KOPT-K1 (cell line): ENCODE results near the gene BCLAF1.
"Not testable (repeated sequence)": the region's sequence is repeated elsewhere in the genome, so short reads cannot be mapped to it uniquely, and the experiment has no call there.

ENCODE experiments used
- H3K27ac ChIP-seq: fragments of 200-600 bp; sonication (generic); 2 replicates; pipeline ENCODE4 v1.5.1; 2016; ENCODE audit warnings: antibody characterized with exemption, mild to moderate bottlenecking, low read depth, low read length; ENCODE audit not compliant: poor library complexity, severe bottlenecking
- H3K36me3 ChIP-seq: fragments of 200-600 bp; sonication (generic); 2 replicates; pipeline ENCODE4 v1.5.1; 2017; ENCODE audit warnings: antibody characterized with exemption, mild to moderate bottlenecking, low read length, moderate library complexity; ENCODE audit not compliant: insufficient read depth
- H3K9me3 ChIP-seq: fragments of 200-600 bp; sonication (generic); 2 replicates; pipeline ENCODE4 v1.5.1; 2017; ENCODE audit warnings: antibody characterized with exemption, low read length, mild to moderate bottlenecking; ENCODE audit not compliant: insufficient read depth, poor library complexity, severe bottlenecking

Gene BCLAF1

GRCh38 chr6:136319732-136320131 lies 30.1 kb upstream of the BCLAF1 start:
- no peaks in the 10 kb centered on the region for H3K36me3 ChIP-seq
- H3K27ac ChIP-seq: no peak overlapping the region
- no peaks in the 10 kb centered on the region for H3K9me3 ChIP-seq

DNA sequence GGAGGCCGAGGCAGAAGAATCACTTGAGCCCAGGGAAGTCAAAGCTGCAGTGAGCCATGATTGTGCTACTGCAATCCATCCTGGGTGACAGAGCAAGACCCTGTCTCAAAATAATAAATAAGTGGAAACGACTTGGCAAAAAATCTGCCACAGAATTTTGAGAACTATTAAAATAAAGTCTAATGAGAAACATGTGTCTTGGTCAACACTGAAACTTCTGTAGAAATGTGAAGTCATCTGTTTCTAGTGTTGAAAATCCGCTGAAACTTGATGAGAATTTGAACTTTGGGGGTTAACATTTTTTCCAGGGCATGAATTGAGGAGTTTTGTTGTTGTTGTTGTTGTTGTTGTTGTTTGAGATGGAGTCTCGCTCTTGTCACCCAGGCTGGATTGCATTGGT lies 29.0 kb upstream of the BCLAF1 start:
- no peak overlapping the region for H3K27ac ChIP-seq
- H3K9me3 ChIP-seq: no peaks in the 10 kb centered on the region
- no peaks in the 10 kb centered on the region for H3K36me3 ChIP-seq

- H3K9me3 ChIP-seq: no peaks in the 10 kb centered on the region
- no peak overlapping the region for H3K27ac ChIP-seq
- no peaks in the 10 kb centered on the region for H3K36me3 ChIP-seq
Observed at GRCh38 chr6:136317971-136318370, 28.3 kb upstream of the BCLAF1 start.

DNA sequence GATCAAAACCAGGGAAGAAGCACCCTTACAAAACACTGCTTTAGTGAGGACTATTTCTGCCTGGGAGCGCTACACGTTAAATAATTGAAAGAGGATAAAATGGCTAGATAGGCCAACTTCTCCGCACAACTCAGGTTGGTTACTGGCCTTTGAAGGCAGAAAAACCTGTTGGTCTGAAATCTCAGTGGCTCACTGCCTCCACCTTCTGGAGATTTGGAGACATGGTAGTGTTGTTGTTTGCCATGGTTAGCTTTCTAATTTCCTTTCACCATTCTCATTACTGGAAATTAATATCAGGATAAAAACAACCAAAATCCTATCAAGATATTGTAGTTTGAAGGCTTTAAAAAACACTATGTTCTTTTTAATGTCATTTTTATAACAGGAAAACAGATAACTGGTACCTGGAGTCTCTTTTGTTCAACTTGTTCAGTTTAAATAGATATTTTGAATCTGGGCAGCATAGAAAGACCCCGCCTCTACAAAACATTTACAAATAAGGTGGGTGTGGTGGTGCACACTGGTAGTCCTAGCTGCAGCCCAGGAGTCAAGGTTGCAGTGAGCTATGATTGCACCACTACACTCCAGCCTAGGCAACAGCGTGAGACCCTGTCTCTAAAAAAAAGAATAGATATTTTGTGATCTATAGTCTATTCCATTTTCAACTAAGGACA lies 27.5 kb upstream of the BCLAF1 start:
- Histone ChIP-seq H3K27ac (no peak overlapping the region), H3K9me3 (no peaks in the 10 kb centered on the region), H3K36me3 (no peaks in the 10 kb centered on the region)

DNA sequence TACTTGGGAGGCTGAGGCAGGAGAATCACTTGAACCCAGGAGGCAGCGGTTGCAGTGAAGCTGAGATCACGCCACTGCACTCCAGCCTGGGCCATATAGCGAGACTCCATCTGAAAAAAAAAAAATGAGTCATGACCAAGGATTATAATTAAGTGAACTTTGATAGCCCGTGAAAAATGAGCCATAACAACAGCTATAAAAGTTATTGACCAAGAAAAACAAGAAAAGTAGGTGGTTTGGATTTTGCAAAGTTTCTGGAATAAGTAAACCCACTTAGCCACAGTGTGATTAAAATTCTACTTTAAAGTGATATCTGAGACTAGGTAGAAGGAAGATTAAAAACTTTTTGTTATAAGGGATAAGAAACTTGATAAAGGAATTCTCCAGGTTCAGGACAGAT lies 25.9 kb upstream of the BCLAF1 start:
- Histone ChIP-seq H3K36me3 (no peaks in the 10 kb centered on the region), H3K27ac (no peak overlapping the region), H3K9me3 (no peaks in the 10 kb centered on the region)

DNA sequence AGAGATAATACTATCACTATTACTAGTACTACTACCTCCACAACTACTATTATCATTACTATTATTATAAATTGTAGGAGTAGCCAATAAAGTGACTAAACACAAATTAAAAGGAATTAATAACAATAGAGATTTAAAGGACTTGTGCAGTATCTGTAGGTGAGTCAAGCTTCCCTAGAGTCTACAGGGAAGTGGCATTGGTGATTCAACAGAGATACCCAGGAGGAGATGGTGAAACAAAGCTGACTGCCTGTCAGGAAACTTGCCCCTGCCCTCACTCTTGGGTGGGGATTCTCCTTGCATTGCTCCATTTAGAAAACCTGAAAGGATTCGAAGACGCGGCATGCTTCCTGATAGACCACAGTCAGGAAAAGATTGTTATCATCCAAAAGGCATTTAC lies 23.3 kb upstream of the BCLAF1 start:
- H3K36me3 ChIP-seq: no peaks in the 10 kb centered on the region
- H3K27ac ChIP-seq: no peak overlapping the region
- H3K9me3 ChIP-seq: no peaks in the 10 kb centered on the region

GRCh38 chr6:136309729-136310311 lies 20.2 kb upstream of the BCLAF1 start:
- Histone ChIP-seq H3K36me3 (no peaks in the 10 kb centered on the region), H3K9me3 (no peaks in the 10 kb centered on the region), H3K27ac (no peak overlapping the region)

- Histone ChIP-seq H3K9me3 (no peaks in the 10 kb centered on the region), H3K27ac (no peak overlapping the region), H3K36me3 (no peaks in the 10 kb centered on the region)
Observed at GRCh38 chr6:136309171-136309570, 19.5 kb upstream of the BCLAF1 start.

GRCh38 chr6:136308469-136308868 lies 18.8 kb upstream of the BCLAF1 start:
- H3K36me3 ChIP-seq, H3K9me3 ChIP-seq, H3K27ac ChIP-seq: not testable (repeated sequence)

- Histone ChIP-seq H3K36me3 (no peaks in the 10 kb centered on the region), H3K9me3 (peaks cover 6% of the 10 kb centered on the region)
Observed at GRCh38 chr6:136307351-136307750, 17.7 kb upstream of the BCLAF1 start.

GRCh38 chr6:136306466-136306865 lies 16.8 kb upstream of the BCLAF1 start:
- Histone ChIP-seq H3K9me3 (peaks cover 6% of the 10 kb centered on the region), H3K27ac (no peak overlapping the region), H3K36me3 (no peaks in the 10 kb centered on the region)

More at GRCh38 chr6:136307351-136307750, 17.7 kb upstream of the BCLAF1 start:
- H3K27ac ChIP-seq: no peak overlapping the region

DNA sequence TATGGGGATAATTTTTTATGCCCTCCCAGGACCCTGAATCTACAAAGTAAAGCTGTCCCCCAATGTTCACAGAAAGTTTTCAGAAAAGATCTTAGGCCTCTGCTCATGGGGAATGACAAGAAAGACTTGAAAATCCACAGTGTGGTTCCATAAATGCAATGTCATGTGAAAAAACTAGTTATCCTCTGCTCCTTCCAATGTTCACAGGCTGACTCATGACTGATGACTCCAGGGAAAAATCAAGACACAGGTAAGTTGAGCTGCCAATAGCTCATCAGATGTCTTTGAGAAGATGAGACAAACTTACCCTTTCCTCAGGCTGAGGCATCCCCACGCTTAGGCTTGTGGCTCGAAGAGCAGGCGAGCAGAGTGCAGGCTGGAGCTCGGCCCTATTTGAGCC lies 14.8 kb upstream of the BCLAF1 start:
- Histone ChIP-seq H3K9me3 (peaks cover 6% of the 10 kb centered on the region), H3K27ac (no peak overlapping the region), H3K36me3 (no peaks in the 10 kb centered on the region)

- Histone ChIP-seq H3K27ac (no peak overlapping the region), H3K36me3 (no peaks in the 10 kb centered on the region), H3K9me3 (peaks cover 6% of the 10 kb centered on the region)
Observed at GRCh38 chr6:136303516-136303915, 13.9 kb upstream of the BCLAF1 start.

DNA sequence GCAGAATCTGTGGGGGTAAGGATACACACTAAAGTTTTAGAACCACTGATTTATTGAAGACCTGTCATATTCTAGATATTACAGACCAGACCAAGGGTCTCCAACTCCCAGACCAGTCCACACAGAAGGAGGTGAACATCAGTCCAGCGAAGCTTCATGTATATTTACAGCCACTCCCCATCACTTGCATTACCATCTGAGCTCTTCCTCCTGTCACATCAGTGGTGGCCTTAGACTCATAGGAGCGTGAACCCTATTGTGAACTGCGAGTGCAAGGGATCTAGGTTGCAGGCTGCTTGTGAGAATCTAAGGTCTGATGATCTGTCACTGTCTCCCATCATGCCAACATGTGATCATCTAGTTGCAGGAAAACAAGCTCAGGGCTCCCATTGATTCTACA lies 5.0 kb upstream of the BCLAF1 start:
- H3K36me3 ChIP-seq: no peaks in the 10 kb centered on the region
- H3K27ac ChIP-seq: no peak overlapping the region
- no peaks in the 10 kb centered on the region for H3K9me3 ChIP-seq

DNA sequence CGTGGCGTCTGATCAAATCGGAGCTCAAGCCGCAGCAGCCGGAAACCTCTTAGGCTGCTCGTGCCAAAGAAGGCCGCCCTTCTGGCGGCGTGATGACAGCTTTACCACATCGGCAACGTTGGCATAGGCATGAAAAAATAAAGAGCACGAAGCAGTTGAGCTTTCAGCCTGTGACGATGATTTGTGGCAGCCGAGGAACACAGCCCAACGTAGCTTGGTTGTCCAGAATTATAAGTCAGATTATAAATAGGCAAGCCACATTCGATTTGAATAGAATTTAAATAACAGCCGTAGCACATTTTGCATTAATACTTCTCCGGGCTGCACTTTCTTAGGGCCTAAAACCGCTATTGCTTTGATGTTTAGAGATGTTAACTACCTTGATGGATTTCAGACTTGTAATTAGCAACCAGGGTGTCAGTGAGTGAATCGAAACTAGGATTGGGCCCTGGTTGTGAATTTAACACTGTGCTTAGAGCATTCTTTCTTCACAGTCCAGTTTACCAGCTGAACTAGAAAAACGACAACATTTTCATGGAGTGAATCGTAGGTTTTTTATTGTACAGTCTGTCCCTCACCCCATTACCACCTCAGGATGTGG lies 864 bp upstream of the BCLAF1 start:
- Histone ChIP-seq H3K36me3 (0 out of 2 replicates have a peak, but pooled peaks cover 12% of the 10 kb centered on the region), H3K9me3 (no peaks in the 10 kb centered on the region), H3K27ac (peak overlapping the region; percentile 99)

GRCh38 chr6:136289327-136289578 lies 393 bp downstream of the BCLAF1 start:
- Histone ChIP-seq H3K9me3 (no peaks in the 10 kb centered on the region), H3K27ac (peak overlapping the region; percentile 99), H3K36me3 (peaks cover 23% of the 10 kb centered on the region; the same call in 1 of the 2 replicates)
